Epidermal melanocyte (primary cell): ENCODE measurements around the gene SH3PXD2A.
"Not testable (repeated sequence)": the region's sequence is repeated elsewhere in the genome, so short reads cannot be mapped to it uniquely, and the experiment has no call there.

Source experiments
- DNase-seq: peaks from one replicate; pipeline ENCODE4 v3.0.0; 2011; ENCODE audit warnings: low spot score; ENCODE audit not compliant: insufficient read length

The SH3PXD2A gene

GRCh38 chr10:103609231-103610082 lies 245.9 kb downstream of the SH3PXD2A start:
- DNase-seq, result no peak

DNA sequence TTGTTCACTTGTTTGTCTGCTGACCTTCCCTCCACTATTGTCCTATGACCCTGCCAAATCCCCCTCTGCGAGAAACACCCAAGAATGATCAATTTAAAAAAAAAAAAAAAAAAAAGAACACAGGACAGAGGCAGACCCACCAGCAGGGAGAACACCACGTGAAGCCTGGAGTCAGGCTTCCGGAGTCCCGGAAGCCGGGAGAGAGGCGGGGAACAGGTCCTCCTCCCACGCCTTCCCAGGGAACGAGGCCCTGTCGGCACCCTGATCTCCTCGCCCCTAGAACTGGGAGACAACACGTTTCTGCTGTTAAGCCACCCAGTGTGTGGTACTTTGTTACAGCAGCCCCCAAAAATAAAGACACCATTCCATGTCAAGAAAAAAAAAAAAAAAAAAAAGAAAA lies 247.3 kb downstream of the SH3PXD2A start:
- not testable (repeated sequence) for DNase-seq

GRCh38 chr10:103607051-103607450 lies 248.3 kb downstream of the SH3PXD2A start:
- DNase-seq, result not testable (repeated sequence)

DNA sequence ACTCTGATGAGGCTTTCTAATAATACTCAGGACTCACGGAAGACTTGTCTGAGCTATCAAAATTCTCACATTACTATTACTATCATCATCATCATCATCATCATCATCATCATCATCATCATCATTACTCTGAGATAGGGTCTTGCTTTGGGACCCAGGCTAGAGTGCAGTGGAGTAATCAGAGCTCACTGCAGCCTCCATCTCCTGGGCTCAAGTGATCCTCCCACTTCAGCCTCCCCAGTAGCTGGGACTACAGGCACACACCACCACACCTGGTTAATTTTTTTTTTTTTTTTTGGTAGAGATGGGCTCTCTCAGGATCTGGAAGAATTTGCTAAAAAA lies 249.3 kb downstream of the SH3PXD2A start:
- not testable (repeated sequence) for DNase-seq

GRCh38 chr10:103605359-103606096 lies 249.8 kb downstream of the SH3PXD2A start:
- peak; percentile 68 for DNase-seq

DNA sequence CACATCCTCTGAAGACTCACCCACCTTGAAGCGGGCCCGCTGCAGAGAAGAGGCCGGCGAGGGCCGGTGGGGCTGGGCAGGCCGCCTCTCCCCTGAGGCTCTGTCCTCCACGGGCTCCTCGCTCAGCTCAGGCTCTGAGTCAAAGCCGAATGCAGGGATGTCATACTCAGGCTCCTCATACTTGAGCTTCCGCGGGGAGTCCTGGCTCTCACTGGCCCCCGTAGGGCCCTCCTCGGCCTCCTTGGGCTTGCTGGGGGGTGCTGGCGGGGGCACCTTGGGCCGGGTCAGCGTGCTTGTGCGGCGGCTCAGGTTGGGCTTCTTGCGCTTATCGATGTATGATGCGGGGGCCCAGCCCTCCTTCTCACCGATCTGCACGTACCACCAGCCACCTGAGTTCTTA lies 252.0 kb downstream of the SH3PXD2A start:
- DNase-seq, result no peak

GRCh38 chr10:103602852-103603155 lies 252.6 kb downstream of the SH3PXD2A start:
- DNase-seq, result no peak

DNA sequence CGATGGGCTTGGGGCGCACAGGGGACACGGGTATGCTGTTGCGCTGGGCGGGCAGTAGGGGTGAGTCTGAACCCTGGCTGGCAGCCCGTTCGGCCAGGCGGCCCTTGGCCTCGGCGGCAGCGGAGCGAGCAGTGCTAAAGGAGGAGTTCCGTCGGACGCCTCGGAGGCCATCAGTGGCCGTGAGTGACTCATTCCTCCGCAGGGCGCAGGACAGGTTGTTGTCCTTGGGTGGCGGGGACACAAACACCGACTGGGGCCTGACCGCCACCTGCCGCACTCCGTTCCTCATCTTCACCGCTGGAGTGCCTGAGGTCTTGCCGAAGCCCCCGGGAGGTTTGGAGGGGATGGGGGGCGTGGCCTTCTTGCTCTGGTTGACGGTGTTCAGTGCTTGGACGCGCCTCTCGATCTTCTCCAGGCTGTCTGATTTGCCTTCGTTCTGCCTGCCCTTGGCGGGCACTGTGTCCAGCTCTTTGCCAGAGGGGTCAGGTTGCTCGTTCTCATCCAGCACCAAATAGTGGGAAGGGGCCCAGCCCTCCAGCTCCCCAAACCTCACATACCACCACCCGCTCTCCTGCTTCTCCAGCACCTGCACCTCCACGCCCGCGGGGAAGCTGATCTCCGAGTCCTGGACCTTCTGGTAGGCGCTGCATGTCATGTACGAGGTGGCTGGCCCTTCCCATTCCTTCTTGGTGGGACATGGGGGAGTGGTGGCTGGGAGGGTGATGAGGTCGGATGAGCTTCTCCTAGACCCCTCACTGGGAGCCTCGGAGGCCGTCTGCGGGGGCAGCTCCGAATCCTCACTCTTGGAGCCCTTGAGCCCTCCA lies 253.1 kb downstream of the SH3PXD2A start:
- no peak for DNase-seq

DNA sequence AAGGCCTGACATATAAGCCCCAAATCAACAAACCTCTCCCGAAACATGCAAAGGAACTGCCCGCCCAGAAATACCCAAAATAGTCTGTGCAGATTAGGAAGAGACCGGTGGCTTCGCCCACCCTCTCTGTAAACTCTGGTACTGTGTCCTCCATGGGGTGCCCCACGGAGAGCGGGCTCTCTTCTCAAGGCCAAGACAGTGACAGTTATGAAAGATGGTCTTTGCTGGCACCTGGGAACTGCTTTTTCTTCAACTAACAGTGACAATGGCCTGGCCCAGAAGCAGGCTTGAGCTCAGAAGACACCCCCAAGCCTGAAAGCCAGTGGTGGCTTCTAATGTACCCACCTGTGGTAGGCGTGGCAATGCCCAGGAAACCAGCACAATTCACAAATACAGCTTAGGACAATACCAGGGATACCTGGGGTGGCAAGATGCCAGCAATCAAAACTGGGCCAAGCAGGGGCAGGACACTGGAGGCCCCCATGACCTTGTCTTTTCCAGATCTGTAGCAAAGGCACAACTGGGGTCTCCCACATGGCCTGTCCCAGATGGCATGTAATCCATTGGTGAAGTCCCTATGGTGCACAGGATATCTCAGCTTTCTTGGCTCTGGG lies 254.3 kb downstream of the SH3PXD2A start:
- DNase-seq, result no peak

DNA sequence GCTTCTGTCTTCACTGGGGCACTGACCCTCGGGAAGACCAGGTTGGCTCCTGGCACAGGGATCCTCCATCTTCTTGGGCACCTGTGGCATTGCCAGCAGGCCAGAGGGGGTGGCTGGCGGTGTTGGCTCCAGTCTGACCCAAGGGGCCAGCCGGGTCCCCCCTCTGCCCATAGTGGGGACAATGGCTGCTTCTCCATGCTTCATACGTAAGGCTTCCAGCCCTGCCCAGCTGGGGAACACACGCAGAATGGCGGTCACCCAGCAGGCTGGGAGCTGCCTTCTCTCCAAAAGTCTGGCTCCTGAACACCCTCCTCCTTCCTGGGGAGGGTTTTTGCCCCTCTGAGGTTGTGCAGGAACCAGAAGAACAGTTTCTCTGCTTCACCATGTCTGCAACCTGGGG lies 255.1 kb downstream of the SH3PXD2A start:
- DNase-seq, result no peak

DNA sequence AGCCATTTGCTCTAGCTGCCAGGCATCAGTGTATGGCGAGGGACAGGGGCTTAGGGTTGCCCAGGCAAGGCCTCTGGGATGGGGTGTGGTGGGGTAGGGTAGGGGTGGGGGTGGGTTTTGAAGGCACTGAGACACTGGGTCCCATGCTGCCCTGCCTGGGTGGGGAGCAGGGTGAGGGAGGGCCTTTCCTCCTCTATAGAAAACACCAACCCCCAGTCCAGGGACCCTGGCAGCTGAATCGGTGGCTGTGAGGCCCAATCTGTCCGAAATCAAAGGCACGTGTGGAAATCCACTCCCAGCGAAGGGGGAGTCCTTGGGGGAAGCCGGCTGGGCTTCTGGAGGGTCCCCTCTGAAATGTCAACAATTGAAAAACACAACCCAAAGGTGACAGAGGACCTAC lies 255.5 kb downstream of the SH3PXD2A start:
- no peak for DNase-seq

GRCh38 chr10:103599211-103599610 lies 256.2 kb downstream of the SH3PXD2A start:
- no peak for DNase-seq

DNA sequence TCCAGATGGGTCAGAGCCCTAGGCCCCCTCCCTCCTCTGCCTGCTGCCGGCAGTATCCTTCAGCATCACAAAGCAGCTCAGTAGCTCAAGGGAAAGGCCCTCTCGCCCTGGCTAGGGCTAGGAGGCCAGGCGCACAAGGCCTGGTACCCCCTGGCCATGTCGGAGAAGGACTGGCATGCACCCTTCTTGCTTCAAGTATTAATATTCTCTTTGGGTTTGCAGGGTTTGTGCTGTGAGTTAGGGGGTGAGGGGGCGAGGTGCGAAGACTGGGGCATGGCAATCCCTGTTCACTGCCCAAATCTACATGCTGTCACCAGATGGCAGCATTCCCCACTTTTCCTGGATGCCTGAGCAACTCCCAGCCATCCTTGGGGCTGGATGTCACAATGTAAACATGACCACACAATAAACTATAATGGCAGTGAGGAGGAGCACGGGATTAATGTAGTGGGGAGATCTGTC lies 256.7 kb downstream of the SH3PXD2A start:
- peak; percentile 93 for DNase-seq

- DNase-seq, result no peak
These were observed 258.4 kb downstream of the SH3PXD2A start for GRCh38 chr10:103597003-103597402.

DNA sequence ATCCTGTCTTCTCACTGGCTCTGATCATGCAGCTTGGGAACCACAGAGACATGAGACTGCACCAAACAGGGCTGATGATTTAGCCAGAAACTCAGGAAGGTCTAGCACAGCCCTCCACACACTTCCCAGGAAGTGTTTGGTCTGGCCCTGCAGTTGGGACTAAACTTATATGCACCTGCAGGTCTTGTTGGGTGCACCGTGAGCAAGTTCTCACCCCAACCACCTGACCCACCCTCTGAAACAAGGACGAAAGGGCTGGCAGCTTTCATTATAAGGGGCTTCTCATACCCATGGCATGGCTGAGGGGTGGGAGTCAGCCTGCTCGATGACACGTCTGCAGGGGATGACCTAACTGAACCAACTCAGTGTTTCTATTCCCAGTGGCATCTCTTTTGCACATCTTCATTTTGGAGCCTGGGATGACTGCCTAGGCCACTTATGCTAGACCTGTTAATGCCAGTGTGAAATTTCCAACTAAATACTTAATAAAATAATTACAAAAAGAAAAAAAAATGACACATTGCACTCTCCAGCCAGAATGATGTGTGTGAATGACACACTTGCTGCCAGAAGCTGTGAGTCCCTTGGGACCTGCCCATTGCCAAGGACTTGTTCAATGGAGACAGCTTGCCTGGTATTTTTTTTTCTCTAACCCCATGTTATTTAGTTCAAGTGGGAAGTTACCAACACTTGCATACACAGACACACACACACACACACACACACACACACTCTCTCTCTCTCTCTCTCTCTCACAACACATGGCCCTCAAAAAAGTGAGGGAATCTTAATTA lies 259.2 kb downstream of the SH3PXD2A start:
- no peak for DNase-seq

DNA sequence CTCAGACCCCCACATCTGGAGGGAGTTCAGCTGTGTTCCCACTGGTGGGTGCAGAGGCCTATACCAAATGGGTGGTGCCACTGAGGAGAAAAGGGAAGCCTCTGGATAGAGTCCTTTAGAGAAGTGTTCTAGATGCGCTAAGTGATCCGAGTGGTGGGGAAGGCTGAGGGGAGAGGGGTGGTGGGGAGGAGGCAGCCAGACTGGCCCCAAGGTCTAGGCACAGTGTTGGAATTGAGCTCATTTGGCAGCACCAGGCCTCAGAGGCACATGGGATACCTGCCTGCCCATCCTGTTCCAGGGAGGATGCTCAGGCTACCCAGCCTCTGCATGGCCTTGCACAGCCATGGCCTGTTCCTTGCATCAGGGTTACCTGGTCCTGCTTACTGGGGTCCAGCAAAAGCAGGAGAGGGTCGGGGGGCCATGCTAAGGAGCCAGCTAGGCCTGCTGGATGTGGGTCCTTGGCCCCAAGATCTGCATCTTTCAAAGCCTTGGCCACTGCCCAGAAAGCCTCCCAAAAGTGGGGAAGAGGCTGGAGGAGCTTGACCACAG lies 262.3 kb downstream of the SH3PXD2A start:
- no peak for DNase-seq

GRCh38 chr10:103592186-103593021 lies 263.0 kb downstream of the SH3PXD2A start:
- DNase-seq, result peak; percentile 76

DNA sequence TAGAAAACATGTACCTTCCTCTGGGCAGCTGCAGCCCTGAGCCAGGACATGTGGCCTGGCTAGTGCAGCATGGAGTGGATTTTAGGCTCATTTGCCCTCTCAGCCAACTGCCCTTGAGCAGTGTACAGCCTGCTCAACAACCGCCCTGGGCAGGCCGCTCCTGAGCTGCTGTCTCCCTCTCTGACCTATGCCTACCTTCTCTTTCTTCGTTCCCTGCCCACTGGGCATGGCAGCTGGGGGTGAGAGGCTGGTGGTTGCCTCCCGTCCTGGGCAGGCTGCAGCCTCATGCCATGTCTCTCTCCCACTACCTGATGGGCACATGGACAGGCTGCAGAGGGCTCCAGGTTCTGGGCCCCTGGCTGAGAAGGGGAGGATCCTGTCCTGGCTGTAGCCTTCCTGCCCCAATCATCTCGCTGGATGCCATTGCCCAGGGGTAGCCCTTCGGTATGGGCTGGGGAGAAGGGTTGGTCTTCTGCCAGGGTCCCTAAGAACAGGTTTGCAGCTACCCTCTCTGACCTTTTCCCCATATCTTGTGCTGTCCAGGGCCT lies 264.6 kb downstream of the SH3PXD2A start:
- DNase-seq, result no peak

- DNase-seq, result no peak
These were observed 265.3 kb downstream of the SH3PXD2A start for GRCh38 chr10:103590060-103590459.
